Stomach (tissue), 9 donors: ENCODE measurements around the gene NDST1. TPM values are rescaled to one million over a fixed set of nuclear protein-coding genes. Genes with fewer than 3 reads are reported as not detected.

Source experiments
- DNase-seq, 2 donors: peaks; one replicate each; pipeline versions ENCODE4 v3.0.0 to v3.0.0-alpha.2; 2013 to 2019
- H3K27ac ChIP-seq, 5 donors: fragments of 200-600 bp in 4 of 5; sonication (generic) in 4 of 5; one replicate each; pipeline ENCODE4 v1.5.1; 2013 to 2019; ENCODE audit warnings: mild to moderate bottlenecking in 1 of 5, moderate library complexity in 1 of 5
- H3K27me3 ChIP-seq, 3 donors: fragments of 200-600 bp; sonication (generic); one replicate each; pipeline ENCODE4 v1.5.1; 2017 to 2019; ENCODE audit warnings: mixed run types in 1 of 3
- H3K36me3 ChIP-seq, 4 donors: fragments of 200-600 bp; sonication (generic); 1 replicate in 3 of 4; 2 replicates in 1 of 4; pipeline ENCODE4 v1.5.1; 2016 to 2019
- H3K4me1 ChIP-seq, 4 donors: fragments of 200-600 bp; sonication (generic); one replicate each; pipeline ENCODE4 v1.5.1; 2016 to 2019
- H3K4me3 ChIP-seq, 4 donors: fragments of 200-600 bp; sonication (generic) in 3 of 4; one replicate each; pipeline ENCODE4 v1.5.1; 2016 to 2019; ENCODE audit warnings: mild to moderate bottlenecking in 1 of 4
- H3K9me3 ChIP-seq, 4 donors: fragments of 200-600 bp; sonication (generic); one replicate each; pipeline ENCODE4 v1.5.1; 2016 to 2019
- EP300 ChIP-seq: sonication (generic); formaldehyde crosslinking; IDR thresholded peaks from one replicate; pipeline ENCODE4 v1.6.1; 2017; ENCODE audit warnings: antibody characterized with exemption
- POLR2A ChIP-seq, 4 donors: fragments of 450-650 bp; IDR thresholded peaks; one replicate each; pipeline ENCODE4 v1.6.1; 2016; ENCODE audit warnings: antibody characterized with exemption in 4 of 4, control low read depth in 2 of 4, mild to moderate bottlenecking in 1 of 4, moderate library complexity in 1 of 4
- POLR2AphosphoS5 ChIP-seq, 3 donors: sonication (generic); formaldehyde crosslinking; IDR thresholded peaks; one replicate each; pipeline ENCODE4 v1.6.1; 2016; ENCODE audit warnings: antibody characterized with exemption in 3 of 3
- WGBS, 5 donors: extraction: QIAGEN DNeasy Blood & Tissue Kit in 3 of 5; methylation state at CpG; one replicate each; pipeline versions ENCODE4 v1.1.5 to v1.1.7; 2013 to 2018; 5-methylcytosine and 5-hydroxymethylcytosine counted together
- intact Hi-C: fragments of 100-400 bp; cut with DNase I; formaldehyde crosslinking; loops from one replicate; pipeline ENCODE4 v1.15.1; 2023; ENCODE audit warnings: low total_unique reads
- polyA plus RNA-seq, 3 donors: library from polyadenylated mRNA; stranded (reverse); fragments of 200-250 nt; gene quantifications; one replicate each; pipeline ENCODE4 v1.2.3, GENCODE V29; 2013
- total RNA-seq, 5 donors: library from RNA; depleted of rRNA; stranded (reverse); fragments of >200 nt; gene quantifications; one replicate each; pipeline versions ENCODE4 v1.1.0 to v1.2.3, GENCODE V29; 2014 to 2016
- TF ChIP-seq, protein P1 (sequence below), 7 experiments: fragments of 450-650 bp in 4 of 7; fragments of 200-600 bp in 3 of 7; sonication (generic) in 3 of 7; IDR thresholded peaks; one replicate each; pipeline ENCODE4 v1.5.1; 2016 to 2019; ENCODE audit warnings: antibody characterized with exemption in 7 of 7, control low read depth in 2 of 7, mild to moderate bottlenecking in 1 of 7
- donor health status: healthy with polysubstance abuse.
- donor health status: Bipolar disorder and iron deficiency.
- donor health status: healthy.

NDST1 gene
- total and polyA plus RNA-seq, 8 donors, result 6.4 to 32.9 (median 15.9) TPM

DNA sequence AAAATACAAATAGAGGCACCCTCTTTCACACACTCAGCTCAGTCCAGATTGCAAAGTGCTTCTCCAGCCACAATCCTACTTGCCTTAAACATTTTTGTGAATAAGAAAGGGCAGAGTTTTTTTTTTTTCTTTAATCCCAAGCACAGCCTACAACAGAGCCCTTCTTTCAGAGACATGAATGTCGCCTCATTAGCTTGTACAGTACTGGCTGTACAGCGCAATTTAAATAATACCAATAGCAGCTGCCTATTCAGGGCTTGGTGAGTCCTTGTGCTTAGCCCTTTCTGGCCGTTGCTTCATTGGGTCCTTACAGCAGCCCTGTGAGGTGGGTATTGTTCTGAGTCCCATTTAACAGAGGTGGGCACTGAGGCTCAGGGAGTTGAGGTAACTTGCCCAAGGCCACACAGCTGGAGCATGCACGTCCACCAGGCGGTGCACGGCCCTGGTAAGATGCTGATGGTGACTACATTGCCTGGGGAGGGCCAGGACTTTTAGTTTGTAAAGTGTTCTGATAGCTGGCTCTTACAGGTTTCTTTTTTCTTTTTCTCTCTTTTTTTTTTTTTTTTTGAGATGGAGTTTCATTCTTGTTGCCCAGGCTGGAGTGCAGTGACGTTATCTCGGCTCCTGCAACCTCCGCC lies 23.1 kb downstream of the NDST1 start:
- TF ChIP-seq, protein P1, sequence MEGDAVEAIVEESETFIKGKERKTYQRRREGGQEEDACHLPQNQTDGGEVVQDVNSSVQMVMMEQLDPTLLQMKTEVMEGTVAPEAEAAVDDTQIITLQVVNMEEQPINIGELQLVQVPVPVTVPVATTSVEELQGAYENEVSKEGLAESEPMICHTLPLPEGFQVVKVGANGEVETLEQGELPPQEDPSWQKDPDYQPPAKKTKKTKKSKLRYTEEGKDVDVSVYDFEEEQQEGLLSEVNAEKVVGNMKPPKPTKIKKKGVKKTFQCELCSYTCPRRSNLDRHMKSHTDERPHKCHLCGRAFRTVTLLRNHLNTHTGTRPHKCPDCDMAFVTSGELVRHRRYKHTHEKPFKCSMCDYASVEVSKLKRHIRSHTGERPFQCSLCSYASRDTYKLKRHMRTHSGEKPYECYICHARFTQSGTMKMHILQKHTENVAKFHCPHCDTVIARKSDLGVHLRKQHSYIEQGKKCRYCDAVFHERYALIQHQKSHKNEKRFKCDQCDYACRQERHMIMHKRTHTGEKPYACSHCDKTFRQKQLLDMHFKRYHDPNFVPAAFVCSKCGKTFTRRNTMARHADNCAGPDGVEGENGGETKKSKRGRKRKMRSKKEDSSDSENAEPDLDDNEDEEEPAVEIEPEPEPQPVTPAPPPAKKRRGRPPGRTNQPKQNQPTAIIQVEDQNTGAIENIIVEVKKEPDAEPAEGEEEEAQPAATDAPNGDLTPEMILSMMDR (IDR thresholded peaks at IDR 0.05), result no peak
- Histone ChIP-seq H3K36me3 (peaks cover 44 to 73% (median 62%) of the 10 kb centered on the region in 4 donors), H3K9me3 (no peaks in the 10 kb centered on the region), H3K4me1 (peaks cover 0 to 38% (median 13%) of the 10 kb centered on the region in 4 donors), H3K27me3 (no peaks in the 10 kb centered on the region), H3K27ac (no peak overlapping the region), H3K4me3 (no peak overlapping the region)
- 91 to 96% (median 93%) methylated on average over 9 of the region's 9 CpGs for WGBS, 5 donors
- DNase-seq, result no peak
- intact Hi-C loops, result no loop called here

- Histone ChIP-seq H3K4me3 (no peak overlapping the region), H3K4me1 (peaks cover 0 to 31% (median 7%) of the 10 kb centered on the region in 4 donors), H3K9me3 (no peaks in the 10 kb centered on the region), H3K27me3 (no peaks in the 10 kb centered on the region), H3K27ac (no peak overlapping the region), H3K36me3 (peaks cover 49 to 79% (median 68%) of the 10 kb centered on the region in 4 donors)
- WGBS, 5 donors, result 86 to 94% (median 91%) methylated on average over 9 of the region's 9 CpGs
- DNase-seq, result no peak
- intact Hi-C loops, result no loop called here
- TF ChIP-seq POLR2A (IDR thresholded peaks at IDR 0.05), result no peak
- TF ChIP-seq POLR2AphosphoS5 (IDR thresholded peaks at IDR 0.05), result no peak
- TF ChIP-seq EP300, result no peak
- TF ChIP-seq, protein P1 (IDR thresholded peaks at IDR 0.05), result no peak
Observed at GRCh38 chr5:150531686-150532085, 23.8 kb downstream of the NDST1 start.

GRCh38 chr5:150532151-150532550 lies 24.2 kb downstream of the NDST1 start:
- peaks cover 49 to 83% (median 71%) of the 10 kb centered on the region in 4 donors for H3K36me3 ChIP-seq
- WGBS, 5 donors, result 89 to 97% (median 96%) methylated on average over 7 of the region's 7 CpGs

GRCh38 chr5:150532996-150533395 lies 25.1 kb downstream of the NDST1 start:
- H3K4me1 ChIP-seq, result peaks cover 0 to 20% (median 2%) of the 10 kb centered on the region in 4 donors
- no peak overlapping the region for H3K4me3 ChIP-seq
- TF ChIP-seq POLR2AphosphoS5 (IDR thresholded peaks at IDR 0.05) (no peak), POLR2A (IDR thresholded peaks at IDR 0.05) (no peak), EP300 (no peak)
- TF ChIP-seq, protein P1 (IDR thresholded peaks at IDR 0.05), result no peak
- H3K27me3 ChIP-seq, result no peaks in the 10 kb centered on the region
- H3K36me3 ChIP-seq, result peaks cover 45 to 85% (median 73%) of the 10 kb centered on the region in 4 donors
- WGBS, 5 donors, result 85 to 92% (median 89%) methylated on average over 5 of the region's 5 CpGs
- H3K9me3 ChIP-seq, result no peaks in the 10 kb centered on the region
- intact Hi-C loops, result no loop called here
- no peak for DNase-seq
- no peak overlapping the region for H3K27ac ChIP-seq

More at GRCh38 chr5:150532151-150532550, 24.2 kb downstream of the NDST1 start:
- TF ChIP-seq POLR2AphosphoS5 (IDR thresholded peaks at IDR 0.05) (no peak), EP300 (no peak), POLR2A (IDR thresholded peaks at IDR 0.05) (no peak)
- TF ChIP-seq, protein P1 (IDR thresholded peaks at IDR 0.05), result no peak
- H3K9me3 ChIP-seq, result no peaks in the 10 kb centered on the region
- DNase-seq, result no peak
- H3K27ac ChIP-seq, result no peak overlapping the region
- intact Hi-C loops, result no loop called here
- peaks cover 0 to 27% (median 3%) of the 10 kb centered on the region in 4 donors for H3K4me1 ChIP-seq
- no peak overlapping the region for H3K4me3 ChIP-seq
- H3K27me3 ChIP-seq, result no peaks in the 10 kb centered on the region
